KBM-7 (cell line): ENCODE measurements around the gene TSC22D3.

Source experiments
- DNase-seq: peaks from one replicate; pipeline ENCODE4 v3.0.0-alpha.2; 2015
- in situ Hi-C: fragments of 300-500 bp; cut with MboI; formaldehyde crosslinking; loops from 2 replicates; pipeline ENCODE4 v1.14.3; 2020; ENCODE audit warnings: low sequenced_read_pairs, low pct_unique_long_range_greater_than_20kb, mixed read lengths

Gene TSC22D3

GRCh38 chrX:107736781-107737531, 38.6 kb downstream of the TSC22D3 start:
- DNase-seq: no peak
- in situ Hi-C loops: no loop called here

GRCh38 chrX:107734646-107735045, 40.9 kb downstream of the TSC22D3 start:
- in situ Hi-C loops: no loop called here
- no peak for DNase-seq

- DNase-seq: no peak
- in situ Hi-C loops: no loop called here
These were observed 41.9 kb downstream of the TSC22D3 start for GRCh38 chrX:107733686-107734085.

GRCh38 chrX:107731831-107732502, 43.6 kb downstream of the TSC22D3 start:
- DNase-seq: peak; percentile 58
- in situ Hi-C loops: no loop called here

- no peak for DNase-seq
- in situ Hi-C loops: no loop called here
These were observed 44.4 kb downstream of the TSC22D3 start for GRCh38 chrX:107730991-107731766.

GRCh38 chrX:107730298-107730655, 45.3 kb downstream of the TSC22D3 start:
- no peak for DNase-seq
- in situ Hi-C loops: no loop called here

GRCh38 chrX:107729558-107730297, 45.9 kb downstream of the TSC22D3 start:
- in situ Hi-C loops: no loop called here
- no peak for DNase-seq

- no peak for DNase-seq
- in situ Hi-C loops: no loop called here
These were observed 47.1 kb downstream of the TSC22D3 start for GRCh38 chrX:107728371-107729099.

GRCh38 chrX:107726816-107727534, 48.6 kb downstream of the TSC22D3 start:
- no peak for DNase-seq
- in situ Hi-C loops: no loop called here

GRCh38 chrX:107725761-107726555, 49.6 kb downstream of the TSC22D3 start:
- in situ Hi-C loops: no loop called here
- no peak for DNase-seq

- in situ Hi-C loops: no loop called here
- DNase-seq: no peak
These were observed 50.9 kb downstream of the TSC22D3 start for GRCh38 chrX:107724653-107725052.

- in situ Hi-C loops: no loop called here
- DNase-seq: no peak
These were observed 52.1 kb downstream of the TSC22D3 start for GRCh38 chrX:107723511-107723910.

- no peak for DNase-seq
- in situ Hi-C loops: no loop called here
These were observed 53.5 kb downstream of the TSC22D3 start for GRCh38 chrX:107721966-107722707.

- peak; percentile 78 for DNase-seq
- in situ Hi-C loops: no loop called here
These were observed 54.3 kb downstream of the TSC22D3 start for GRCh38 chrX:107721318-107721717.

- in situ Hi-C loops: no loop called here
- peak; percentile 95 for DNase-seq
These were observed 57.4 kb downstream of the TSC22D3 start for GRCh38 chrX:107718156-107718621.

GRCh38 chrX:107716816-107717700, 58.5 kb downstream of the TSC22D3 start:
- peak; percentile 95 for DNase-seq

More at GRCh38 chrX:107716816-107717700, 58.5 kb downstream of the TSC22D3 start:
- in situ Hi-C loops: no loop called here
